ENCODE results near the gene ISOC1.

Gene ISOC1

GRCh38 chr5:129118405-129118804 is 23.9 kb downstream of the ISOC1 start:
- TF ChIP-seq, protein P1, sequence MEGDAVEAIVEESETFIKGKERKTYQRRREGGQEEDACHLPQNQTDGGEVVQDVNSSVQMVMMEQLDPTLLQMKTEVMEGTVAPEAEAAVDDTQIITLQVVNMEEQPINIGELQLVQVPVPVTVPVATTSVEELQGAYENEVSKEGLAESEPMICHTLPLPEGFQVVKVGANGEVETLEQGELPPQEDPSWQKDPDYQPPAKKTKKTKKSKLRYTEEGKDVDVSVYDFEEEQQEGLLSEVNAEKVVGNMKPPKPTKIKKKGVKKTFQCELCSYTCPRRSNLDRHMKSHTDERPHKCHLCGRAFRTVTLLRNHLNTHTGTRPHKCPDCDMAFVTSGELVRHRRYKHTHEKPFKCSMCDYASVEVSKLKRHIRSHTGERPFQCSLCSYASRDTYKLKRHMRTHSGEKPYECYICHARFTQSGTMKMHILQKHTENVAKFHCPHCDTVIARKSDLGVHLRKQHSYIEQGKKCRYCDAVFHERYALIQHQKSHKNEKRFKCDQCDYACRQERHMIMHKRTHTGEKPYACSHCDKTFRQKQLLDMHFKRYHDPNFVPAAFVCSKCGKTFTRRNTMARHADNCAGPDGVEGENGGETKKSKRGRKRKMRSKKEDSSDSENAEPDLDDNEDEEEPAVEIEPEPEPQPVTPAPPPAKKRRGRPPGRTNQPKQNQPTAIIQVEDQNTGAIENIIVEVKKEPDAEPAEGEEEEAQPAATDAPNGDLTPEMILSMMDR (IDR thresholded peaks at IDR 0.05): no peak

DNA sequence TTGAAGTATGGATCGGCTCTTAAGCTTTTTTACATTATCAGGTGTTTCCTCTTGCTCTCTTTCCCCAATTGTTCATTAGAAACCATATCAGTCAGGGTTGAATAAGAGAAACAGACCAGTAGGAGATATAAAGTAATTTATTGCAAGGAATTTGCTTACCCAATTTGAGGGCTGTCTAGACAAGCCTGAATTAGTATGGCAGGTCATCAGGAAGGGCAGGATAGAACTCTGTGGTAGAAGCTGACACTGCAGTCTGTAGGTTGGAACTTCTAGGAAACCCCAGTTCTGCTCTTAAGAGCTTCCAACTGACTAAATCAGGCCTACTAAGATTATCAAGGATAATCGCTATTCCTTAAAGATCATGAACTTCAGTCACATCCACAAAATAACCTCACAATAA is 24.3 kb downstream of the ISOC1 start:
- TF ChIP-seq, protein P1 (IDR thresholded peaks at IDR 0.05): no peak

DNA sequence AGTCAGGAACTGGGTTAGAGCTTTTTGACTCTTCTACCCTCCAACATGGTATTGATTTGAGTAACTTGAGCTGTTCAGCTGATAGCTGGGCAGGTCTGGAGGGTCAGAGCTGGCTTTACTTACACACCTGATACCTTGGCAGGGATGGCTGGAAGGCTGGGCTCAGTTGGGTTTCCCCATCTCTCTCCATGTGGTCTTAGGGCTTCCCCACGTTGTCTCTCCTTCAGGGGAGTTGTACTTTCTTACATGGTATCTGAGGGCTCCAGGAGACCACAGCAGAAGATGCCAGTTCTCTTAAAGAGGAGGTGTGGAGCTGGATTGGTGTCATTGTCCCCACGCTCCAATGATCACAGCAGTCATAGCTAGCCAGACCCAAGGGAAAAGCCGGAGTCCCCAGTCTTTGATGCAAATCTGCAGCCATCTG is 25.6 kb downstream of the ISOC1 start:
- TF ChIP-seq, protein P1 (IDR thresholded peaks at IDR 0.05): no peak

DNA sequence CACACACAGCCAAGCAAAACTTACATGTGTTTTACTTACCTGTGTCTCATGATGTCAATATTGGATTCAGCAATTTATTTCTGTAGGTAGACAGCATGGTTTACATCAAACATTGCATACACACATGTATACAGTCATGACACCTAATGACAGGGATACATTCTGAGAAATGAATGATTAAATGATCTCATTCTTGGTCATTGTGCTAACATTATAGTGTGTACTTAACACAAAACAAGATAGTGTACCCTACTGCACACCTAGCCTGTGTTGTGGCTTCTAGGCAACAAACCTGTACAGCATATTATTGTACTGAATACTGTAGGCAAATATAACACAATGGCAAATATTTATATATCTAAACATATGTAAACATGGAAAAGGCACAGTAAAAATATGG is 28.0 kb downstream of the ISOC1 start:
- TF ChIP-seq, protein P1 (IDR thresholded peaks at IDR 0.05): no peak

- TF ChIP-seq, protein P1 (IDR thresholded peaks at IDR 0.05): no peak
Observed at GRCh38 chr5:129124608-129125007, 30.1 kb downstream of the ISOC1 start.

- TF ChIP-seq, protein P1 (IDR thresholded peaks at IDR 0.05): no peak
Observed at GRCh38 chr5:129125819-129126218, 31.3 kb downstream of the ISOC1 start.

DNA sequence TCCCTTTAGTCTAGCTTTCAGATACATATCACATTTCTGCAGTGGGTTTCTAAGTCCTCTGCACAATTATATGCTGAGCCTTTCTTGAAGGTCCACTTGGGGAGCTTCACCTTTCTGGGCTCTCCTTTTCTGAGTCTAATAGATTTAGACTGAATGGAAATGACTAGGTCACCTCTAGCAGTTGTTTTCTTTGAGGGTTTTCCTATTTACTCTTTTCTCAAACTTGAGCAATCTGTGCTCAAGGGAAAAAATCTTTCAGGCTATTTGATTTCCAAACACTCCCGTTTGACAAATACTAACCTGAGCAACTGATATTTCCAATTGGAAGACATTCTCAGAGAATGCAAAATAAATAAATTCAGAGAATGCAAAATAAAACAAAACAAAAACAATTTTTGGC is 39.0 kb downstream of the ISOC1 start:
- TF ChIP-seq, protein P1 (IDR thresholded peaks at IDR 0.05): no peak

- TF ChIP-seq, protein P1 (IDR thresholded peaks at IDR 0.05): no peak
Observed at GRCh38 chr5:129135633-129136032, 41.1 kb downstream of the ISOC1 start.

Measured in LNCAP (cell line).